Muscle layer of duodenum (tissue), 2 donors: ENCODE measurements around the gene CLCNKA.
"Not testable (repeated sequence)": the region's sequence is repeated elsewhere in the genome, so short reads cannot be mapped to it uniquely, and the experiment has no call there.

Source experiments
- H3K27ac ChIP-seq: one replicate; pipeline ENCODE4 v1.7.0; 2013; ENCODE audit warnings: mild to moderate bottlenecking, low read length
- H3K27me3 ChIP-seq: one replicate; pipeline ENCODE4 v1.7.0; 2013; ENCODE audit warnings: low read depth, mild to moderate bottlenecking, control low read depth, low read length
- H3K36me3 ChIP-seq, 2 donors: one replicate each; pipeline ENCODE4 v1.7.0; 2013; ENCODE audit warnings: low read length in 2 of 2, control low read depth in 1 of 2, mild to moderate bottlenecking in 1 of 2; ENCODE audit not compliant: insufficient read depth in 2 of 2, control insufficient read depth in 1 of 2
- H3K4me1 ChIP-seq, 2 donors: one replicate each; pipeline ENCODE4 v1.7.0; 2013; ENCODE audit warnings: low read length in 2 of 2, mild to moderate bottlenecking in 2 of 2, control low read depth in 1 of 2, moderate library complexity in 1 of 2; ENCODE audit not compliant: insufficient read depth in 2 of 2, control insufficient read depth in 1 of 2
- H3K4me3 ChIP-seq, 2 donors: one replicate each; pipeline ENCODE4 v1.7.0; 2013; ENCODE audit warnings: low read length in 2 of 2, low read depth in 1 of 2, mild to moderate bottlenecking in 1 of 2
- H3K9me3 ChIP-seq, 2 donors: one replicate each; pipeline ENCODE4 v1.7.0; 2013; ENCODE audit warnings: low read length in 2 of 2, control low read depth in 1 of 2, mild to moderate bottlenecking in 1 of 2; ENCODE audit not compliant: control insufficient read depth in 1 of 2
- donor health status: healthy.

CLCNKA gene

GRCh38 chr1:16032388-16033102 lies 10.7 kb downstream of the CLCNKA start:
- Histone ChIP-seq H3K27ac (no peak overlapping the region), H3K9me3 (no peaks in the 10 kb centered on the region), H3K27me3 (no peaks in the 10 kb centered on the region), H3K4me1 (peaks cover 0 to 7% of the 10 kb centered on the region in 2 donors), H3K36me3 (no peaks in the 10 kb centered on the region), H3K4me3 (no peak overlapping the region)

GRCh38 chr1:16033103-16033632 lies 11.3 kb downstream of the CLCNKA start:
- H3K9me3 ChIP-seq, H3K27ac ChIP-seq, H3K4me1 ChIP-seq, H3K27me3 ChIP-seq, H3K4me3 ChIP-seq, H3K36me3 ChIP-seq: not testable (repeated sequence)

GRCh38 chr1:16036461-16036860 lies 14.6 kb downstream of the CLCNKA start:
- not testable (repeated sequence) for H3K27ac ChIP-seq, H3K4me1 ChIP-seq, H3K4me3 ChIP-seq, H3K36me3 ChIP-seq, H3K27me3 ChIP-seq, H3K9me3 ChIP-seq

- H3K27ac ChIP-seq: no peak overlapping the region
- no peaks in the 10 kb centered on the region for H3K36me3 ChIP-seq
- H3K9me3 ChIP-seq: no peaks in the 10 kb centered on the region
- H3K4me3 ChIP-seq: no peak overlapping the region
- H3K27me3 ChIP-seq: no peaks in the 10 kb centered on the region
- H3K4me1 ChIP-seq: no peaks in the 10 kb centered on the region
Observed at GRCh38 chr1:16038620-16038912, 16.7 kb downstream of the CLCNKA start.

- not testable (repeated sequence) for H3K4me1 ChIP-seq, H3K4me3 ChIP-seq, H3K27ac ChIP-seq, H3K9me3 ChIP-seq, H3K36me3 ChIP-seq, H3K27me3 ChIP-seq
Observed at GRCh38 chr1:16039871-16040270, 18.0 kb downstream of the CLCNKA start.

GRCh38 chr1:16041200-16041599 lies 19.4 kb downstream of the CLCNKA start:
- Histone ChIP-seq H3K36me3 (no peaks in the 10 kb centered on the region), H3K9me3 (no peaks in the 10 kb centered on the region), H3K27ac (no peak overlapping the region)

GRCh38 chr1:16042096-16042495 lies 20.3 kb downstream of the CLCNKA start:
- no peak overlapping the region for H3K4me3 ChIP-seq
- H3K36me3 ChIP-seq: no peaks in the 10 kb centered on the region
- no peaks in the 10 kb centered on the region for H3K4me1 ChIP-seq
- no peak overlapping the region for H3K27ac ChIP-seq
- H3K27me3 ChIP-seq: no peaks in the 10 kb centered on the region
- H3K9me3 ChIP-seq: no peaks in the 10 kb centered on the region

More at GRCh38 chr1:16041200-16041599, 19.4 kb downstream of the CLCNKA start:
- Histone ChIP-seq H3K27me3 (no peaks in the 10 kb centered on the region), H3K4me3 (no peak overlapping the region), H3K4me1 (no peaks in the 10 kb centered on the region)

- H3K27me3 ChIP-seq, H3K36me3 ChIP-seq, H3K27ac ChIP-seq, H3K9me3 ChIP-seq, H3K4me3 ChIP-seq, H3K4me1 ChIP-seq: not testable (repeated sequence)
Observed at GRCh38 chr1:16042654-16043053, 20.8 kb downstream of the CLCNKA start.

- Histone ChIP-seq H3K27ac (no peak within 1 kb of the TSS), H3K4me1 (peaks cover 0 to 4% of the 10 kb centered on the region in 2 donors), H3K4me3 (no peak within 1 kb of the TSS), H3K9me3 (no peaks in the 10 kb centered on the region), H3K27me3 (no peaks in the 10 kb centered on the region), H3K36me3 (no peaks in the 10 kb centered on the region)
Observed at GRCh38 chr1:16043521-16043920, 21.7 kb downstream of the CLCNKA start, which contains the start of gene CLCNKB. CLCNKB (plus strand) TSS chr1:16043782; CDS start chr1:16044493, 711 bp downstream.

- Histone ChIP-seq H3K4me3 (no peak overlapping the region), H3K36me3 (no peaks in the 10 kb centered on the region), H3K9me3 (no peaks in the 10 kb centered on the region), H3K27me3 (no peaks in the 10 kb centered on the region), H3K4me1 (peaks cover 0 to 4% of the 10 kb centered on the region in 2 donors), H3K27ac (no peak overlapping the region)
Observed at GRCh38 chr1:16043950-16044349, 22.1 kb downstream of the CLCNKA start.

- Histone ChIP-seq H3K4me1 (peaks cover 0 to 4% of the 10 kb centered on the region in 2 donors), H3K27ac (no peak overlapping the region), H3K9me3 (no peaks in the 10 kb centered on the region), H3K36me3 (no peaks in the 10 kb centered on the region), H3K4me3 (no peak overlapping the region), H3K27me3 (no peaks in the 10 kb centered on the region)
Observed at GRCh38 chr1:16046842-16047241, 25.0 kb downstream of the CLCNKA start.
